ENCODE data around the gene KCNQ1. TPM values are rescaled to one million over a fixed set of nuclear protein-coding genes. Genes with fewer than 3 reads are reported as not detected.

Gene KCNQ1
- total and polyA plus RNA-seq, 12 donors, result 11.0 to 447 (median 320) TPM

- peaks cover 0 to 10% of the 10 kb centered on the region in 2 donors for H3K4me1 ChIP-seq (replicated peaks in 1 of 2)
Measured at GRCh38 chr11:2804701-2805387, 360.0 kb downstream of the KCNQ1 start.

GRCh38 chr11:2805388-2806056, 360.7 kb downstream of the KCNQ1 start:
- Histone ChIP-seq H3K27me3 (no peaks in the 10 kb centered on the region), H3K9me3 (replicated peaks in 1 of 3) (no peaks in the 10 kb centered on the region), H3K27ac (peak overlapping the region in 1 of 5 donors; percentile 52), H3K36me3 (replicated peaks in 1 of 2) (no peaks in the 10 kb centered on the region), H3K4me1 (replicated peaks in 1 of 2) (peaks cover 0 to 4% of the 10 kb centered on the region in 2 donors), H3K4me3 (no peak overlapping the region)
- TF ChIP-seq CTCF (IDR thresholded peaks at IDR 0.05) (no peak), POLR2A (IDR thresholded peaks at IDR 0.05) (no peak)
- 87 to 95% (median 91%) methylated on average over 20 of the region's 20 CpGs for WGBS, 4 donors
- intact Hi-C loops (cut with DNase I), result no loop called here
- peak in 6 of 7 donors; percentile 1 to 49 (median 8) for DNase-seq

More at GRCh38 chr11:2804701-2805387, 360.0 kb downstream of the KCNQ1 start:
- no peak overlapping the region for H3K4me3 ChIP-seq
- no peaks in the 10 kb centered on the region for H3K9me3 ChIP-seq (replicated peaks in 1 of 3)
- no peaks in the 10 kb centered on the region for H3K27me3 ChIP-seq
- intact Hi-C loops (cut with DNase I), result no loop called here
- WGBS, 4 donors, result 78 to 92% (median 87%) methylated on average over 14 to 19 of the region's 19 CpGs
- TF ChIP-seq CTCF (IDR thresholded peaks at IDR 0.05) (no peak), POLR2A (IDR thresholded peaks at IDR 0.05) (no peak)
- H3K27ac ChIP-seq, result peak overlapping the region in 1 of 5 donors; percentile 52
- H3K36me3 ChIP-seq (replicated peaks in 1 of 2), result no peaks in the 10 kb centered on the region
- peak; percentile 13 to 63 (median 21) for DNase-seq

- no peak for TF ChIP-seq CTCF (IDR thresholded peaks at IDR 0.05)
- no peak for TF ChIP-seq POLR2A (IDR thresholded peaks at IDR 0.05)
- Histone ChIP-seq H3K9me3 (replicated peaks in 1 of 3) (no peaks in the 10 kb centered on the region), H3K27ac (peak overlapping the region in 1 of 5 donors; percentile 80), H3K27me3 (no peaks in the 10 kb centered on the region), H3K36me3 (replicated peaks in 1 of 2) (no peaks in the 10 kb centered on the region), H3K4me3 (no peak overlapping the region), H3K4me1 (replicated peaks in 1 of 2) (peaks cover 0 to 6% of the 10 kb centered on the region in 2 donors)
- intact Hi-C loops (cut with DNase I), result no loop called here
- peak; percentile 2 to 51 (median 15) for DNase-seq
- WGBS, 4 donors, result 71 to 85% (median 82%) methylated on average over 18 to 24 of the region's 24 CpGs
Measured at GRCh38 chr11:2806351-2807024, 361.7 kb downstream of the KCNQ1 start.

GRCh38 chr11:2807025-2807681, 362.3 kb downstream of the KCNQ1 start:
- no peak for TF ChIP-seq CTCF (IDR thresholded peaks at IDR 0.05)
- no peak for TF ChIP-seq POLR2A (IDR thresholded peaks at IDR 0.05)
- H3K27ac ChIP-seq, result peak overlapping the region in 3 of 5 donors; percentile 34 to 80 (median 37)
- intact Hi-C loops (cut with DNase I), result no loop called here
- peak; percentile 64 to 85 (median 74) for DNase-seq
- 47 to 62% (median 52%) methylated on average over 29 to 39 of the region's 39 CpGs for WGBS, 4 donors
- peaks cover 0 to 13% of the 10 kb centered on the region in 2 donors for H3K4me1 ChIP-seq (replicated peaks in 1 of 2)
- no peaks in the 10 kb centered on the region for H3K36me3 ChIP-seq (replicated peaks in 1 of 2)
- H3K4me3 ChIP-seq, result no peak overlapping the region
- H3K27me3 ChIP-seq, result no peaks in the 10 kb centered on the region
- no peaks in the 10 kb centered on the region for H3K9me3 ChIP-seq (replicated peaks in 1 of 3)

Data from adrenal gland (tissue), 12 donors.